Fibroblast of skin of scalp (primary cell): ENCODE measurements around the gene MAGI1. TPM values are rescaled to one million over a fixed set of nuclear protein-coding genes. Genes with fewer than 3 reads are reported as not detected.
A peak's percentile ranks its signal among the peaks of the same experiment; 100 is the strongest.
"Not testable (repeated sequence)": the region's sequence is repeated elsewhere in the genome, so short reads cannot be mapped to it uniquely, and the experiment has no call there.

Experiments used
- DNase-seq: peaks from one replicate; pipeline ENCODE4 v3.0.0-alpha.2; 2013
- polyA plus RNA-seq, 2 experiments: library from polyadenylated mRNA; unstranded; fragments of 120-200 nt; gene quantifications; one replicate each; pipeline ENCODE4 v1.2.1, GENCODE V29; 2013; ENCODE audit not compliant: insufficient read length in 2 of 2

MAGI1 gene
- polyA plus RNA-seq (2013, experiment 1 of 2; ENCODE audit: insufficient read length) = 18.7 TPM
- 19.5 TPM for polyA plus RNA-seq (2013, experiment 2 of 2; ENCODE audit: insufficient read length)

DNA sequence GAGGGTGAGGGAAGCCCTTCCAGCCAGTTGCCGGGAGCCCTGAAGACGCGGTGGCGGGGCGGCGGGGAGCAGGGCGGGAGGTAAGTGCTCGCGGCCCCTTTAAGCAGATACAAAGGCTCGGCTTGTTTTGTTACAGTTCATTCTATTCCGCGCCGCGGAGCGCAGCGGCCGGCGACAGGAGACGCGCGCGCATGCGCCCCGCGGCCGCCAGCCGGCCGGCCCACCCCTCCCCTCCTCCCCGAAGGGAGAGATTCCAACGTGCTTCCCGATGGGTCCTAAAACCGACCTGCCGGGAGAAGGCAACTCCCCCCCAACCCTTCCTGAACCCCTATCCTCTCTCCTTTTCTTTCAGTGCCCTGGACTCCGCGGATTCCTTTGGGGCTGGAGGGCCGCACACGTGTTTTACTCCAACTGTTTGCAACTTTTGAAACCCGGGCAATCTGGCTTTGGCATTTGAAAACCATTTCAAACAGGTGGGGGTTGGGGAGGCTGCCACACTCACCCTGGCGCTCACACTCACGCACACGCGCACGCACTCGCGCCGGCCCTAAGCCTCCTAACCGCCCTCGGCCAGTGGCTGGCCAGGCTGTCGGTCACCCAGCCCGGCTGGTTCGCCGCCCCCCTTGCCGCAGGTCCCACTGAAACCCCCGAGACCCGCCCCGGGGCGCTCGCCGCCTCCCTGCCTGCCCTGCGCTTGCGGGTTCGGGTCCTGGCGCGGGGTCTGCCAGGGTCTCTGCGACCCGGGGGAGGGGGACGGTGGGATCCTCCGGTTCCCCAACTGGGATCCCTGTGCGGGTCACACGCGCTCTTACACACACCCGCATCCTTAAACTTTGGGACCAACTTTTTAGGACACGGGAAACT is at the start of gene MAGI1:
Gene MAGI1 (minus strand): TSS at position 193 of the 864 bp plus-strand sequence. CDS start 610 bp downstream, outside the sequence.
- peak; percentile 97 for DNase-seq

DNA sequence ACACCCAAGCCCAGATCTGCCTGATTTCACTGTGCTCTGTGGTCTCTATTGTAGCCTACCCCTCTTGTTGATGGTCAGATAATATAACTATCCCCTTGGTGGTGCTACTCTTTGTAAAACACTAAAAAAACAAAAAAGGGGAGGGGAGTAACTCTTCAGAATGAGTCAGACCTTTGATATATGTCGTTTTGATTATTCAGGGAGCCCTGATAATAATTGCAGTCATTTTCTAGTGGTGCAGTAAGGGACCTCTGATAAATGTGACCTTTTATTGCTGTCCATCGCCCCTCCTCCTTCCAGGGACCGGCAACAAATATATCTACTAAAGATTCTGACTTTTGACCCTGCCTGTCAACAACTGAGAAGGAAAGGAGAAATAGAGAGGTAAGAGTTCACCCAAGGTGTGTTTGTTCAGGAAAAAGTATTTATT is 45.1 kb upstream of the MAGI1 start:
- no peak for DNase-seq

DNA sequence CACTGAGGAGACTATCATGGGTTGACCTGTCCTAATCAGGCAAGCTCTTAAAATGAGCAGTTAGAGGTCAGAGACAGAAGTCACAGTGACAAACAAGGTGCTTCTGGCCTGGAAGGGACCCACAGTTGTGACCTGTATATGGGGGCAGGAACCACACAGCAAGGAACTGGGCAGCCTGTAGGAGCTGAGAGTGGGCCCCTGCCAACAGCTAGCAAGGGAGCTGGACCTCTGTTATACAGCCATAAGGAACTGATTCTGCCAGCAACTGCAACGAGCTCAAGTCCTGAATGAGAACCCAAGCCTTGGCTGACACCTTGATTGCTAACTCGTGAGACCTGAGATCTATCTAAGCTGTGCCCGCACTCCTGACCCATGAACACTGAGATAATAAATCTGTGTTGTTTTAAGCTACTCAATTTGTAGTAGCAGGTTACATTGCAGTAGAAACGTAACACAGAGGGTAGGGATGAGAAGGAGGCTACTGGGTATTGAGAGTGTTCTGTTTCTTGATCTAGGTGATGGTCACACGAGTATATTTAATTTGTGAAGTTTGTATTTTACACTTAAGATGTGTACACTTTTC is 44.5 kb upstream of the MAGI1 start:
- no peak for DNase-seq

DNA sequence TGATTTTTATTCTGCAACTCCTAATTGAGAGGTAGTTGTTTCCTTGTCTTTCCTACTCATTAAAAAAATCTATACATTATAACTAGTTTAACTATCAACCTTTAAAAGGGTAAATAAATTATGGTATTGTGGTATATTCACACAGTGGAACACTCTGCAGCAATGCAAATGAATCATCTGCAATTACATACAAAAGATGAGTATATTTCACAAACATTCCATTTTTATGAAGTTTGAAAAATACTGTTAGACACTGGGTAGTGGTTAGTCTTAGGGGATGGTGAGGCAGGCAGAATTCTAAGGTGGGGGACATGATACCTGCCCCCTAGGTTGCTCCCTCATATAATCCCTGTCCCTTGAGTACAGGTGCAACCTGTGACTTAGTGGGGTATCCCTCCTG is 44.0 kb upstream of the MAGI1 start:
- DNase-seq = peak; percentile 9

DNA sequence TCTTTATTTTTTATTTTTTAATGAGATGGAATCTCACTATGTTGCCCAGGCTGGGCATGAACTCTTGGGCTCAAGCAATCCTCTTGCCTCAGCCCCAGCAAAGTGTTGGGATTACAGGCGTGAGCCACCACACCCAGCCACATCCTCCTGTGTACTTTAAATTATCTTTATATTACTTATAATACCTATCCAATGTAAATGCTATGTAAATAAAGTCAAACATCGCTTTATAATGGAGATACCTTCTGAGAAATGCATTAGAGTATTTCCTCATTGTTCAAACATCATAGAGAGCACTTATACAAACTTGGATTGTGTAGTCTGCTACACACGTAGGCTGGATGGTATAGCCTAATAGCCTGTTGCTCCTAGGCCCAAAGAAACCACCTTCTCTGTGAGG is 41.4 kb upstream of the MAGI1 start:
- DNase-seq = no peak

DNA sequence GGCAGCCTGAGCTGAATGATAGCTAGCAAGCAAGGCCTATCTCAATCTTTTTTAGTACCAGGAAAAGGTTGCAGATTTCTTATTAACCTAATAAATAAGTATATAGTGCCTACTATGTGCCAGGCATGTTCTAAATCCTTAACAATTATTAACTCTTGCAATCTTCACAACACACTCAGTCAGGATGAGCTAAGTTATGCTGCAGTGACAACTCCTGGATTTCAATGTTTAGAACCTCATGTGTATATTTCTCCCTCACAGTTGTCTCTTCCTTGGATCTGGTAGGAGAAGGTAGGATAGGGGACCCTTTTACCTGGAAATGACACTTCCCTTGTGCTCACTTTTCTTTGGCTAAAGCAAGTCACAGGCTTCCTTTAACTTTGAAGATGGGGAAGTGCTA is 39.3 kb upstream of the MAGI1 start:
- DNase-seq = no peak

DNA sequence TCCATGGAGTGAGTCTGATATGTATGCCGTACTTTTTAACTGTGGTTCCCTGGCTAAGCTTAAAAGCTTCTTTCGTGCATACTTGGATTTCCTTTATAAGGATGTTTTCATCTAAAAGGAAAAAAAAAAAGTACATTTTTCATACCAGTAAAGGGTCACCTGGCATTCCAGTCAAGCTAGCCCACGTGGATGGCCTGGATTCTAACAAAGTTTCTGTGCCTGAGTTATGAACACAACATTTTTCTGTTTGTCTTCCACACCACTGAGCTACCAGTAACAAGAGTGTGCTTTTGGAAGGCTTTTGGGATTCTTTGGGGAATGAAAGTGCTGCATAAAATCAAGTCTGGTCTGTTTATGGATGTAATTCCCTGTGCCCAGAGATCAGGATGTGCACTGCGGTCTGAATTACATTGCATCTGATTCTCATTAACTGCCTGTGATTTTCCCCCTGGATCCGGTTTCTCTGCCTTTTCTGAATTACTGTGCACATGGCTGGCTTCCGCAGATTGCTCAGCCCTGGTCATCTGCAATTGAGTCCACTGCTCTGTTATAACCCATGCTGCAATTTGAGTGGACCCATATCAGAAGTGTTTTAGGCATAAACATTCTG is 38.2 kb upstream of the MAGI1 start:
- peak; percentile 84 for DNase-seq

DNA sequence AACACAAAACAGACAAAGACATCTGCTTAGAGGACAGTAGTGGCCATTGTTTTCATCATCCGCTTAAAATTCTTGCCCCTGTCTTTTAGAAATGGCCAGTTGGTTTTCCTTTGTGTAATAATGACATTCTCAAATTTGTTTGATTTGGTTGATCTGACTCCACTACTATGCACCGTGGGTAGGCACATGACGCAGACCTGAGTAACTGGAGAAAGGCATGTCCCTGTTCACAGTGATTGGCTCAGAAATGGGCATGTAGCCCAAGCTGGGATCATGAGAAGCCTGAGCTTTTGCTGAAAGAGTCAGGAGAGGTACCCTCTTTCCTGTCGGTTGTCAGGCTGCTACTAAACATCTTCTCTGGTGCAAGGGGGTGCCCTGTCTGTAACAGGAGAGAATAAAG is 36.6 kb upstream of the MAGI1 start:
- DNase-seq = peak; percentile 52

DNA sequence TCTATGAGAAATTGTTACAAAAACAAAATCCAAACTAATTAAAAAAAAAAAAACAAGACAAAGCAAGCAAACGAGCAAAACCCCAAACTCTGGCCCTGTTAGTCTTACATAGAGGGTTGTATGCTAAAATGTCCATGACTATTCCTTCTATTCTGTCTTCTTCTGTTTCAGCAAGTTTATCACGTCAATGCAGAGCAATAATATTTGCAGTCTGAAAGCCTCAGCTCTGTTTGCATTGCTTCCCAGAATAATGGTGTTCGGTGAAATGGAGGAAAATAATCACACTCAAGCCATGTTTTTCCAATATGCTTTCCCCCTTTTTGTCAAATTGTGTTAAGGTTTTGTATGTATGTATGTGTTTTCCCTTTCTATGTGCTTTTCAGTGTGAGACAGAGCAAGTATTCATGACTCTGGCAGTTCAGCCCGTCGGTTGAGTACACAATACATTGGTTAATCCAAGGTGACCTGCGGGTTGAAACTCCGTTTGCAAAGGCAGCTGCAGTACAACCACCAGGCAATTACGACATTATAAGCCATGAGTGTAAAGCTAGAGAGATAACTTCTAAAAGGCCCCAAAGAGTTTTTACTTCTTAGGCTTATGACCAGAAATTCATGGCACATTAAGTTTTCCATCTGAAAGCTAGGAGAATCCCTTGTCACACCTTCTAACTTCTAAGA is 34.9 kb upstream of the MAGI1 start:
- no peak for DNase-seq

DNA sequence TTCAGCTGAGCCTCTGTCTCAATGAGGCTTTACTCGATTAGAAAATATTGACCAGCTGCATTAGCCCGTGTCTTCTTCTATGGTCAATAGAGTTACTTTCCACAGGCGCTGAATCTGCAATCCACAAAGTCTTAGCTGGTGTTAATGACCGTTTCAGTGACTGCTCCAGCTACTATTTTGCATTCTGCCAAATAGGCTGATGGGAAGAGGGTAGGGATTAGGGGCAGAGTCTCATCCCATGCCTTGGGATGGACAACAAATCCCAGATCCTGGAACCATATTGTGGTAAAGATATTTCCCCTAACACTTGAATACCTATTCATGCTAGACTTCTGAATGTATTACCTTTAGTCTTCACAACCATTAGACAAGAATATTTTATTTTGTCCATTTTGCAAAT is 29.5 kb upstream of the MAGI1 start:
- DNase-seq = no peak

DNA sequence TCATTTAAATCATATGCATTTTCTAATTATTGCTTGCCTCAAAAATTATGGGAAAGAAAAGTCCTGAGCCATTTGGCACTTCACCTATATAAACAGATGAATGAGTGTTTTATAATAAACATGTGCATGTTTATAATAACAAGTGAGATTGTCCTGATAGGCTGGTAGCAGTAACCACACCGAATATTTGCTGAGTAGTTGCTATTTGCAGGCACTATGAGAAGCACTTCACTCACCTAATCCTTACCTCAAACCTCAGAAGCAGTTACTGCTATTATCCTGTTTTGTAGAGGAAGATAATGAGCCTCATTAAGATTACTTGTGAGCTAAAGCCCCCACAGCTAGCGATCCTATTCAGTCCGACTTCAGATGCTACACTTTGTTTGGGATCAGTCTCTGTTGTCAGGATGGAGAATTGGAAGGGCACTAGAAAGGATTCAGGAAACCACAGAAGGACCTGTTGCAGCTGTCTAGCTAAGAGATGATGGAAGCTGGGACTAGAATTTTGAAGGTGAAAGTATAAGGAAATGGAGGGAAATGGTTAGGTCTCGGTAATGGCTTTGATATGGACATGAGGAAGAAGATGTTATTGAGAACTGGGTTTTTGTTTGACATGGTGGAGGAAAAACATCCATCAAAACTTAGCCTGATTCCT is 28.4 kb upstream of the MAGI1 start:
- DNase-seq = no peak

DNA sequence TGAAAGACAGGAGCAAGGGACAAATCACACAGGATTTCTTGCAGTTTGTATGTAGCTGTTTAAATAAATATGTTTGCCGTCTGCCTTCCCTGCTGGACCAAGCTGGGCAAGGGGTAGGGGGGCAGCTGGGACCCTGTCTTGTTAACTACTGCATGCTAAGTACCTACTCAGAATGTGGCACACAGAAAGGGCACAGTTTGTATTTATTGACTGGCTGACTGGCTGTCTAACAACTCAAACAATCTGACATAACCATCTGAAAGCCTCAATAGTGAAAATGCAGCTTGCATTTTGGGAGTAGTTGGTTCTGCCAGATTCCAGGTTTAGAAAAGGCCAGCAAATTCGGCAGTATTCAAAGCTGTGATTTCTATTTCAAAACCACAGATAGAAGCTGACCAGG is 16.6 kb upstream of the MAGI1 start:
- DNase-seq = no peak

DNA sequence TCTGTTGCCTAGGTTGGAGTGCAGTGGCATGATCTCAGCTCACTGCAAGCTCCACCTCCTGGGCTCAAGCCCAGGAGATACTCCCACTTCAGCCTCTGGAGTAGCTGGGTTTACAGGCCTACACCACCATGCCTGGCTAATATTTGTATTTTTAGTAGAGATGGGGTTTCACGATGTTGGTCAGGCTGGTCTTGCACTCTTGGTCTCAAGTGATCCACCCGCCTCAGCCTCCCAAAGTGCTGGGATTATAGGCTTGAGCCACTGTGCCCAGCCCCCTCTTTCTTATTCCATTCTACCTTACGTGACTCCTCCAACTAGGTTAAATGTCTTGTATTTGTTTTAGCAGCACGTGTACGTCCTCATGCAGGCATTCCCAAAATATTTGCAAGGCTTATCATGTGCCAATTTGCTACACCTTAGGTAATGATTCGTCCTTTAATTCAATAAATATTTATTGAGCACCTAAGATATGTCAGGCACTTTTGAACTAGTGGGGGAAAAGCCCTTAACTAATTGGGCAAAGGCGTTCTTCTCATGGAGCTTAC is 14.9 kb upstream of the MAGI1 start:
- DNase-seq = peak; percentile 53

DNA sequence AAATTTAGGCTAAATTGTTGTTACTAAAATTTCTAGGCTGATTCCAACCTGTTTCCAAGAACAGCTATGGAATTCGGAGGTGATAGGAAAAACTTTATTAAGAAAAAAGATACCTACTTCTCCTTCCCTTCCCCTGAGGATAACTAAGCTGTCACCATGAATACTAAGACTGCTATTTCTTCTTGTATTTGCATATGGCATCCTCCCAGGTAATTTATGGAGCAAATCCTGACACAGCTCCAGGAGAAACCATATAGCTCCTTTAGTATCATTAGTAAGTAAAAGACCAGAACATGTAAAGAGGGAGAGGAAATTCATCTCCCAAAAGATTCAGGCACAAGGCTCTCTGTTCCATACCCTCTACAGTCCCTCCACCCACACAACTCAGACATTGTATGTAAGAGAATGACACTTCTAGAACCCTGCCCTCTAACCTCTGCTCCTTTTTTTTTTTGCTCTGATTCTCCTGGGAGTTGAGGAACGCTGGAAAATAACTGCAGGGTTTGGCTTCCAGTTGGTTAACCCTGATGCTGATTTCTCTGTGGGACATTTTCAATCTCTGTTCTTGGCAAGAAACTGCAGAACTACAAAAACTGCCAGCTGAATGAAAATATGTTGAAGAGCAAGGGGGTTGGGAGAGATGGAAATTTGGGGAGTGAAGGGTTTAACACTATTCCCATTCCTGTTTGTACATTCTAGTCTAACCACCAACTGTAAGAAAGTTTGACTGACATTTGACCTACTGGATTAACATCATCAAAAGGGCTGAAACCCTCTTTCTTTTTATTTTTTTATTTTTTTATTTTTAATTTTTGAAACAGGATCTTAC is 14.2 kb upstream of the MAGI1 start:
- peak; percentile 76 for DNase-seq

DNA sequence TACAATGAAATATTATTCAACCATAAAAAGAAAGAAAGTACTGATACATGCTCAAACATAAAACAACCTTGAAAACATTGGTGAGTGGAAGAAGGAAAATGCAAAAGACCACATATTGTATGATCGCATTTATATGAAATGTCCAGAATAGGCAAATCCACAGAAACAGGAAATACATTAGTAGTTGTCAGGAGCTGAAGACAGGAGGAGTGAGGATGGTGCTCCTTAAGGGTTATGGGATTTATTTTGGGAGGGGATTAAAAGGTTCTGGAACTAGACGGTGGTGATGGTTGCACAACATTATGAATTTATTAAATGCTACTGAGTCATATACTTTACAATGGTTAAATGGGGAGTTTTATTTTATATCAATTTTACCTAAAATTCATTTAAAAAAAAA is 12.1 kb upstream of the MAGI1 start:
- no peak for DNase-seq

DNA sequence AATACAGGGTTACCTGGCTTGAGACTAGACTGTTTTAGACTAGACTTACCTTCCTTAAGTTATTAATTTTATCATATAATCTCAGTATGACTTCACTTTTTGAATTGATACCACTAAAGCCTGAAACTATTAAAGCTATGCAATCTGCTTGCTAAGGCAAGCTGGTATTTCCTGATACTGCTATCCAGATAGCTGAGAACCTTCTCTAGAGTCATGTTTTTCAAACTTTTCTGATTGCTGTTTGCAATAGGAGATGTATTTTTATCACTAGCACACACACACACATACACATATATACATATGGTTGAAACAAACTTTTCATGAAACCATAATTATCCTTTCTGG is 9.3 kb upstream of the MAGI1 start:
- peak; percentile 55 for DNase-seq

DNA sequence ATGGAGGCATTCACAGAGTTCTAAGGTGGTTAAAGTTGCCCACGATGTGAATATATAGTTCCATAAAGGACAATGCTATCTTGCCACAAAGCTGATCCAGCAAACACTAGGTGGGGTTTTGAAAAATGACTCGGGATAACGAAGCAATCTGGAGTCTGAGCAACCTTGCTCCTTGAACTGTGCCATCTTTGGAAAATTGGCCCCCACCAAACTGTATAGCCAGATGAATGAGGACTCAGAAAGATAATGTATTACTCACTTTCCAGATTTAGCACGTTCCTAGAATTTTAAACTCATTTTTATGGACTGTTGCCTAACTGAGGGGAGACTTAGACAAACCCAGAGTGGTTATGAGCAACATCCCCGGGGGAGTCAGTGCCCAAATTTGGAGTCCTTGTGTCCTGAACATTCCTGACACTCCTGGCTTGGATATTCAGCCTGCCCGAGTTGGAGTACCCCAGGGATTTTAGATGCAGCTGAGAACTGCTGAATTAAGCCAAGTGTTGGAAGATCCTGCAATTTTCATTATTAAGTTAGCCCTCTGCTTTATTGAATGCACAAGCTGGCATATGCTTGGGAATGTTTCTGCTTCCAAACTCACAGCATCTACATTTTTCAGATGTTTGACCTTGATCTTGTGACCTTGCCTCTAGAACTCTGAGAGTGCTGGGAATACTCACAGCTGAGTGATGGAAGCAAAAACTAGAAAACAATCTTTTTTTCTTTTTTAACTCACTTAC is 8.8 kb upstream of the MAGI1 start:
- peak; percentile 100 for DNase-seq

DNA sequence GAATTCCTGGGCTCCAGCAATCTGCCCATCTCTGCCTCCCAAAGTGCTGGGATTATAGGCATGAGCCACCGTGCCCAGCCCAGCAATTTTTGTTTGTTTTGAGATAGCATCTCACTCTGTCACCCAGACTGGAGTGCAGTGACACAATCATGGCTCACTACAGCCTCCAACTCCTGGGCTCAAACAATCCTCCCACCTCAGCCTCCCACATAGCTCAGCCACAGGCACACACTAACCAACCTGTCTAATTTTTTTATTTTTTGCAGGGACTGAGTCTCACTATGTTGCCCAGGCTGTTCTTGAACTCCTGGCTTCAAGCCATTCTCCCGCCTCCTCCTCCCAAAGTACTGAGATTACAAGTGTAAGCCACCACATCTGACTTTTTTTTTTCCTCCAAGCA is 7.6 kb upstream of the MAGI1 start:
- not testable (repeated sequence) for DNase-seq

DNA sequence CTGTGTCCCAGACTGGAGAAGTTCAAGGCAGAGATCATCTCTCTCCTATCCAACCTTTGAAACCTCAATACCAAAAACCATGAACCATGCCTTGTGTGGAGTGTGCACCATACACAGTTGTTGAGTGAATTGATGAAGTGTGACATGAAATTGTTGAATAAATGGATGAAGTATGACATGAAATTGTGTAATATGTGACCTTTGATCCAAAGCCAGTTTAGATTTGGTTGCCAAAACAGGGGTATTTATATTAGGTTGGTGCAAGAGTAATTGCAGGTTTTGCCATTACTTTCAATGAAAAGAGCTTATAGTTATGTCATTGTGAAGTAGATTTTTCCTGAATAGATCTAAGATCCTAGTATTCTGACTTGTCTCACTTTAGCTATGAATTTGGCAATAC is 3.1 kb upstream of the MAGI1 start:
- DNase-seq = no peak

DNA sequence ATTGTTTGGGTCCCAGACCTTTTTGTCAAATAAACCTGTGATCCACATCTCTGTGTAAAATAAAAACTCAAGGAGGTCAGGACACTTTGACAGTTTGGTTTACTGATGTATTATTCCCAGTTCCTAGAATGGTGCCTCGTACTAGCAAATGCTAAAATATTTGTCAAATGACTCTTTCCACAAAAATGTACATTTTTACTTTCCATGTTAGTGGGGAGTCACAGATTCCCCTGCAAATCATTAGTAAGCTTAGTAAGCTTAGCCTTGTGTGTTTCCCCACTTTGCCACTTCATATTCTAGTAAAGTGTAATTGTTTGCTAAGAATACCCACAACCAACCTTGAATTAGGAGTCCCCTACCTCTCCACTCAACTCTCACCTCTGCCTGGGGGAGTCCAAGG is 2.4 kb upstream of the MAGI1 start:
- DNase-seq = peak; percentile 83

DNA sequence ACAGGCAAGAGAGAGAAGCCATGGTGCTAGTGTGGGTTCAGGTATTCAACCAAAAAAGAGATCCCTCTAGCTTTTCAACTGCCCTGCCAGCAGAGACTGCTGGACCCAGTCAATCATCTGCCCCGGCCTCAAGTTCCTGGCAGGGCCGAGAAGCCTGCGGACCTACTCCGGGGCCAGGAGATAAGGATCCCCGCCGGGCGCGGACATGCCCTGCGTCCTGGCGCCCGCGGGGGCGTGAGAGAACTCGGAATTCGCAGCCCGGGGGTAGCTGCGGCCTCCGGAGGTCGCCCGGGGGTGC is 821 bp upstream of the MAGI1 start:
- DNase-seq = no peak
